Neural progenitor cell (in vitro differentiated cells): Measurements from ENCODE around the gene QSOX2.

Source experiments
- EZH2 ChIP-seq: fragments of 200-600 bp; sonication (generic); IDR thresholded peaks from 2 replicates; pipeline ENCODE4 v1.6.1; 2017; ENCODE audit warnings: antibody characterized with exemption, mild to moderate bottlenecking, moderate library complexity
- TF ChIP-seq, protein P1 (sequence below): fragments of 200-600 bp; sonication (generic); IDR thresholded peaks from 2 replicates; pipeline ENCODE4 v1.5.1; 2017; ENCODE audit warnings: antibody characterized with exemption, mild to moderate bottlenecking

DNA sequence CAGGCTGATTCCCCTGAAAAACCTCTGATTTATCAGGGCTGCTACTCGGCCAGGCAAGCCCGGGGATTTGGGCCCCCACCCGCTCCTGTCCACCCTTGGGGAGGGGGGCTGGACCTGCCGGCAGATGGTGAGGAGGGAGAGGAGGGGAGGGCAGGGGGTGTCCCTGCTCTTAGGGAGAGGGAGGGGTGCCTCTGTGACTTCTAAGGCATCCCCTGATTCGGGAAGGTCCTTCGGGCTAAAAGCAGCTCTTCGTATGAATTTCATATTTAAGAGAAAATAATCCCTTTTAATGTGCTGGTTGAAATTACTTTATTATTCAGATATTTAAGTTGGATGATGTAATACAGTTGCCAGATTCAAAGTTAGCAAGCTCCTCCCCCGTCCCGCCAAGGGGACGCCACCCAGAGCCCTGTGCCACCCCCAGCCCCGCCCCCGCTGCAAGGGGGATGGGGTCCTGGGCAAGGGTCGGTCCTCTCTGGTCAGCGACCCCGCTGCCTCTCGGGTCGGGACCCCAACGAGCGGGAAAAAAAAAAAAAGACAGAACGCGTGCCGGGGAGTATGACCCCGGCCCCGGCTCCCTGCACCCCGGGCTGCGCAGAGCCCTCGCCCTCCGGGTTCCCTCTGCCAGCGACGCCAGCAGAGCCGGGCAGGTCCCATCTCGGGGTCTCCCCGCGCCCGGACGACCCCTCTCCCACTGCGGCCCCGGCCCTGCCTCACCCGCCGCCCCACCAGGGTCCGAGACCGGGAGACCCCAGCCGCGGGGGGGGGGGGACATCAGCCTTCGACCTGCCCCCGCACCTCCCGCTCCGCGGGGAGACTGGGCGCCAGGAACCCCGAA lies 53.1 kb downstream of the QSOX2 start:
- TF ChIP-seq, protein P1, sequence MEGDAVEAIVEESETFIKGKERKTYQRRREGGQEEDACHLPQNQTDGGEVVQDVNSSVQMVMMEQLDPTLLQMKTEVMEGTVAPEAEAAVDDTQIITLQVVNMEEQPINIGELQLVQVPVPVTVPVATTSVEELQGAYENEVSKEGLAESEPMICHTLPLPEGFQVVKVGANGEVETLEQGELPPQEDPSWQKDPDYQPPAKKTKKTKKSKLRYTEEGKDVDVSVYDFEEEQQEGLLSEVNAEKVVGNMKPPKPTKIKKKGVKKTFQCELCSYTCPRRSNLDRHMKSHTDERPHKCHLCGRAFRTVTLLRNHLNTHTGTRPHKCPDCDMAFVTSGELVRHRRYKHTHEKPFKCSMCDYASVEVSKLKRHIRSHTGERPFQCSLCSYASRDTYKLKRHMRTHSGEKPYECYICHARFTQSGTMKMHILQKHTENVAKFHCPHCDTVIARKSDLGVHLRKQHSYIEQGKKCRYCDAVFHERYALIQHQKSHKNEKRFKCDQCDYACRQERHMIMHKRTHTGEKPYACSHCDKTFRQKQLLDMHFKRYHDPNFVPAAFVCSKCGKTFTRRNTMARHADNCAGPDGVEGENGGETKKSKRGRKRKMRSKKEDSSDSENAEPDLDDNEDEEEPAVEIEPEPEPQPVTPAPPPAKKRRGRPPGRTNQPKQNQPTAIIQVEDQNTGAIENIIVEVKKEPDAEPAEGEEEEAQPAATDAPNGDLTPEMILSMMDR, result no peak
- TF ChIP-seq EZH2, result no peak
